ENCODE results near the gene SYNPR.

The SYNPR gene

DNA sequence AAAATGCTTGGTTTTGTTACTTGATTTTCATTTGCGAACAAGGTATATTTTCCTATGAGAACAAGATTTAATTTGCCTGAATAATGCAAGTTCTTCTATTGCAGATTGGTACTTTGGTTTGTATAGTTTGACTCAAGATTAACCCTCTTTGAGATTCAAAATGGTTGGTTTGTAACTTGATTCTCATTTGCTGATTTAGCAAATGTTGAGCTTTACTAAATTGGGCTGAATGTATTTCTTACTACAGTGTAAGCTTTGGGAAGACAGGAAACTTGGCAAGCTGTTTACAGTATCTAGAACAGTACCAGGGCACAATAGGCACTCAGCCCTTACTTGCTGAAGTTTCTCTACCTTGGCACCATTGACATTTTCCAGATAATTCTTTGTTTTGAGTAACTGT, 3.7 kb upstream of the SYNPR start:
- TF ChIP-seq, protein P1, sequence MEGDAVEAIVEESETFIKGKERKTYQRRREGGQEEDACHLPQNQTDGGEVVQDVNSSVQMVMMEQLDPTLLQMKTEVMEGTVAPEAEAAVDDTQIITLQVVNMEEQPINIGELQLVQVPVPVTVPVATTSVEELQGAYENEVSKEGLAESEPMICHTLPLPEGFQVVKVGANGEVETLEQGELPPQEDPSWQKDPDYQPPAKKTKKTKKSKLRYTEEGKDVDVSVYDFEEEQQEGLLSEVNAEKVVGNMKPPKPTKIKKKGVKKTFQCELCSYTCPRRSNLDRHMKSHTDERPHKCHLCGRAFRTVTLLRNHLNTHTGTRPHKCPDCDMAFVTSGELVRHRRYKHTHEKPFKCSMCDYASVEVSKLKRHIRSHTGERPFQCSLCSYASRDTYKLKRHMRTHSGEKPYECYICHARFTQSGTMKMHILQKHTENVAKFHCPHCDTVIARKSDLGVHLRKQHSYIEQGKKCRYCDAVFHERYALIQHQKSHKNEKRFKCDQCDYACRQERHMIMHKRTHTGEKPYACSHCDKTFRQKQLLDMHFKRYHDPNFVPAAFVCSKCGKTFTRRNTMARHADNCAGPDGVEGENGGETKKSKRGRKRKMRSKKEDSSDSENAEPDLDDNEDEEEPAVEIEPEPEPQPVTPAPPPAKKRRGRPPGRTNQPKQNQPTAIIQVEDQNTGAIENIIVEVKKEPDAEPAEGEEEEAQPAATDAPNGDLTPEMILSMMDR (IDR thresholded peaks at IDR 0.05; ENCODE audit: low read depth, low read length, missing control alignments), result no peak
- DNase-seq (ENCODE audit: low read depth), result no peak
- H3K4me3 ChIP-seq (ENCODE audit: low read depth, low read length), result no peak overlapping the region

DNA sequence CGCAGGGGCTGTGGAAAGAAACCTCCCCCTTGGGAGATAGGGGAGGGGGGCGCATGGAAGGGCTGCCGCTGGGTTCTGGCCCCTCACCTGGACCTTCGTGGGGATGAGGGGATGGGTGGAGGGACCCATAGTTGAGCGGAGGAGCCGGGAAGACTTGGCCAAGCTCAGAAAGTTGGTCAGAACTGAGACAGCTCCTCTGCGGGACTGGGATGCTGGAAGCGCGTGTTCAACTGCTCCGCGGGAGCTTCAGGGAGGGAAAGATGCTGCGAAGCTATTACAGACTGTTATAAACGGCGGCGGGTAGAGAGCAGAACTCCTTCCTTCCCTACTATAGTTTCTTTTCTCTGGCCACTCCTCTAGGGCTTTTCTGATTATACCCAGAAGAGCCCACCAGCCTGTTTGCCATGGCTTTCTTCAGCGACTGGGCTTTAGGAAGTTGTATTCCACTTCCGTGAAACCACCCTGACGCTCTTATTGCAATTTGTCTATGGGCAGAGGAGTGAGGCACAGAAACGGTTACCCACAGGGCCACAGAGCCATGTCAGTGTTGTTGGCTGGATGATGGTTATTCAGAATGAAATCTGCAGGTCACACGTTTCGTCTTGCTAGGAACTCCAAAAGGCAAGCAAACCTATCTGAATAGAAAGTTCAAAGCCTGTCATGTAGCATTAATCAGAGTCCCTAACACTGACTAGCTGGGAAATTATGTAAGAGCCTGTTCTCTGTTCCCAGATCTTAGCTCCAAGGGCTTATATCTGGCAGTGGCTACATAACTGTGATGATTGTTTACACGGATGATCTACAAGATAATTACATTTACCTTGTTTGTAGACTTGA, 1.1 kb downstream of the SYNPR start:
- TF ChIP-seq, protein P1 (IDR thresholded peaks at IDR 0.05; ENCODE audit: low read depth, low read length, missing control alignments), result no peak
- H3K4me3 ChIP-seq (ENCODE audit: low read depth, low read length), result no peak overlapping the region
- DNase-seq (ENCODE audit: low read depth), result no peak

DNA sequence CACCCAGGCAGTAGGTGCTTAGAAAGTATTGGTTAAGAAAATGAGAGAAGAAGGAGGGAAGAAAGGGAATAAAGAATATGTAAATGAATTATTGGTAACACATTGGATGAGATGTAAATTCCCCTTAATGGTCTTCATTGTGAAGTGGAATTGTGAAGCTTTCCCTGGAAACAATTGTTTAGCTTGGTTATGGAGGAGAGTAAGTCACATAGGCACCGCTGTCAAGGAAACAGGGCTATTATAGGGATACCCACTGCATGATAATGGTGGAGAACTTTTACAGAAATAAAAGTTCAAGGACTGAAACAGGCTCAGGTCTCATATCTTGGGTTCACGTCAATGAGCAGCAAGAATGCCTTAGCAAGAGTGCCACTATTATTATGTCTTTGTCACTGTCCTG, 9.5 kb downstream of the SYNPR start:
- H3K4me3 ChIP-seq (ENCODE audit: low read depth, low read length), result no peak overlapping the region
- DNase-seq (ENCODE audit: low read depth), result no peak
- TF ChIP-seq, protein P1 (IDR thresholded peaks at IDR 0.05; ENCODE audit: low read depth, low read length, missing control alignments), result no peak

DNA sequence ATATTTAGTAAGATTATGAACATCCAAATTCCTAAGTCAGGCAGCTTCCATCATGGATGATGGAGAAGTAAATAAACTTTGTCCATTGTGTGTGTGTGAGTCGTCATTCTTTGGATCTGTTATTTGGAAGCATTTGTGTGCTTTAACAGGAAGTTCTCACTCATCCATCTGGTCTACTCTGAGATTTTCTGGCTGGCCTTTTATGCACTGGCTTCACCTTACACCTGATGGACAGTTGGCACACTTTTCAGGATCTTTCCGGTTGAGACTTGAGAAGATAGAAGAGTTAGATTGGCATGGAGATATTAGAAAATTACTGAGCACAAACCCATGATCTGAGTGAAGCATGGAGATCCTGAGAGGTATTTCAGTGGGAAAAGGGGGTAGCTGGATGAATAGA, 12.6 kb downstream of the SYNPR start:
- TF ChIP-seq, protein P1 (IDR thresholded peaks at IDR 0.05; ENCODE audit: low read depth, low read length, missing control alignments), result no peak
- DNase-seq (ENCODE audit: low read depth), result no peak
- H3K4me3 ChIP-seq (ENCODE audit: low read depth, low read length), result no peak overlapping the region

DNA sequence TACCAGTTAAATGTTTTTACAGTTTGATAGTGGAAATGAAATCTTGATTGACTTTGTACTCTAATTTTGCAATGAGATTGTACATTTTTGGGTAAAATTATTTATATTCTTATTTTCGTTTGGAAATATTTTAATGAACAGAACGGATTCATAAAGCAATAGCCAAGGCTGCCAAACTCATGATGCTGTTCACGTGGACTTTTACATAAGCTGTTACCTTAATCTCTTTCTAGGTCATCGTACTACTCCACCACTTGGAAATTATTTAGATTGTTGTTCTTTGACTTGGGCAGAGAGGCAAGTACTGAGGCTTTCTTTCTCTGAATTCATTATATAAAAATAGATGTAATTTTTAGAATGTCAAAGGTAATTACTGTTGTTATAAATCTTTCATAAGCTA, 16.2 kb downstream of the SYNPR start:
- TF ChIP-seq, protein P1 (IDR thresholded peaks at IDR 0.05; ENCODE audit: low read depth, low read length, missing control alignments), result no peak
- H3K4me3 ChIP-seq (ENCODE audit: low read depth, low read length), result no peak overlapping the region
- no peak for DNase-seq (ENCODE audit: low read depth)

DNA sequence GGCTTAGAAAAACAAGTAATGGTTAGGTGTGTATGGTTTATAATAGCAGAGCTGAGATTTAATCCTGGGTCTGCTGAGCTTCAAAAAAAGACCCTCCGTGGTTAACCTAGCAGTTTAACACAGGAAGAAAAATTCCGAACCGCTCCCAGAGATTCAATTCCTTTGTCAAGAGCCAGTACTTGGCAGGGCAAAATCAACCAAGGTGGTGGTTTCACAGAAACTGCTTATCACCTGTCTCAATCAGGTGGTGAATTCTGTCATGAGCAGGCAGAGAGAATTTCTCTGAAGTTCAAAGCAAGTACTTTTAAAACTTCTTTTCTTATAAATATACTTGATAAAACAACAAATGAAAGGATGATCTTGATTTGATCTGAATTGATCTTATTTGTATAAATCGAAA, 17.2 kb downstream of the SYNPR start:
- no peak for DNase-seq (ENCODE audit: low read depth)
- H3K4me3 ChIP-seq (ENCODE audit: low read depth, low read length), result no peak overlapping the region

More for the DNA sequence above, 17.2 kb downstream of the SYNPR start:
- TF ChIP-seq, protein P1 (IDR thresholded peaks at IDR 0.05; ENCODE audit: low read depth, low read length, missing control alignments), result no peak
